HCT116 (cell line): Measurements from ENCODE around the gene ZBTB2. TPM values are rescaled to one million over a fixed set of nuclear protein-coding genes. Genes with fewer than 3 reads are reported as not detected.
A peak's percentile ranks its signal among the peaks of the same experiment; 100 is the strongest.
"Not testable (repeated sequence)": the region's sequence is repeated elsewhere in the genome, so short reads cannot be mapped to it uniquely, and the experiment has no call there.

Source experiments
- ATAC-seq: fragments of 200-7000 bp; cut with Tn5 transposase; 2 replicates; pipeline ENCODE4 v1.9.1; 2020; ENCODE audit warnings: mild to moderate bottlenecking, moderate library complexity
- BruUV-seq: library from RNA; stranded (reverse); fragments of 400-500 nt; replicated peaks from 2 replicates; lab custom pipeline; 2021; lab: Mats Ljungman, UMichigan
- CTCF ChIA-PET: fragments of 300-600 bp; sonication (Branson Sonifier 250); formaldehyde crosslinking; loops from one replicate; lab custom pipeline; 2021; ENCODE audit warnings: antibody characterized with exemption; lab: Charles Lee
- POLR2A ChIA-PET: fragments of 300-600, 350-600 bp; sonication (Branson Sonifier 250); formaldehyde crosslinking; loops from one replicate; lab custom pipeline; 2021; ENCODE audit warnings: antibody characterized with exemption; lab: Charles Lee
- RAD21 ChIA-PET, 2 experiments: fragments of 300-600 bp; sonication (Branson Sonifier 250); formaldehyde crosslinking; loops; one replicate each; lab custom pipeline; 2023; ENCODE audit warnings: low total read pairs in 2 of 2; ENCODE audit not compliant: uncharacterized antibody in 2 of 2, unreplicated experiment in 2 of 2, low non-redundant PET in 1 of 2; lab: Charles Lee
- DNase-seq: peaks from one replicate; pipeline ENCODE4 v3.0.0-alpha.2; 2010; ENCODE audit warnings: low read depth, low spot score
- H2AFZ ChIP-seq: fragments of 200-600 bp; shearing (Covaris generic), sonication (generic); 2 replicates; pipeline ENCODE4 v1.6.1; 2017; ENCODE audit warnings: low read depth, mixed run types, mixed read lengths, antibody characterized with exemption, low read length; ENCODE audit not compliant: poor library complexity, severe bottlenecking
- H3K27ac ChIP-seq: 2 replicates; pipeline ENCODE4 v1.5.1; 2012; ENCODE audit warnings: low read depth, low read length
- H3K27me3 ChIP-seq: fragments of 200-600 bp; sonication (generic); 2 replicates; pipeline ENCODE4 v1.6.1; 2016; ENCODE audit warnings: mixed run types, low read length, mixed read lengths; ENCODE audit not compliant: insufficient read depth
- H3K36me3 ChIP-seq, 2 experiments: fragments of 200-500 bp in 1 of 2; fragments of 200-600 bp in 1 of 2; sonication (Bioruptor generic) in 1 of 2; sonication (generic) in 1 of 2; 2 replicates each; pipeline versions ENCODE4 v1.5.1 to v1.6.1; 2014 to 2016; ENCODE audit warnings: low read length in 2 of 2, inconsistent platforms in 1 of 2, mixed read lengths in 1 of 2, mixed run types in 1 of 2; ENCODE audit not compliant: insufficient read depth in 2 of 2, control insufficient read depth in 1 of 2
- H3K4me1 ChIP-seq, 2 experiments: fragments of 200-600 bp in 1 of 2; sonication (generic) in 1 of 2; 2 replicates each; pipeline versions ENCODE4 v1.5.1 to v1.6.1; 2012 to 2017; ENCODE audit warnings: low read length in 2 of 2, inconsistent platforms in 1 of 2, mild to moderate bottlenecking in 1 of 2, mixed read lengths in 1 of 2, mixed run types in 1 of 2, moderate library complexity in 1 of 2; ENCODE audit not compliant: insufficient read depth in 2 of 2, control insufficient read depth in 1 of 2
- H3K4me2 ChIP-seq: fragments of 200-600 bp; sonication (generic); 2 replicates; pipeline ENCODE4 v1.6.1; 2017; ENCODE audit warnings: mixed run types, low read length, mixed read lengths
- H3K4me3 ChIP-seq, 2 experiments: fragments of 200-600 bp in 1 of 2; sonication (generic) in 1 of 2; replicated peaks in 1 of 2; 2 replicates each; pipeline ENCODE4 v1.5.1; 2011 to 2016; ENCODE audit warnings: low read length in 2 of 2, control low read depth in 1 of 2, low read depth in 1 of 2, mild to moderate bottlenecking in 1 of 2, mixed read lengths in 1 of 2, mixed run types in 1 of 2
- H3K79me2 ChIP-seq: fragments of 200-600 bp; sonication (generic); 2 replicates; pipeline ENCODE4 v1.6.1; 2017; ENCODE audit warnings: mild to moderate bottlenecking, mixed run types, low read length, moderate library complexity, mixed read lengths; ENCODE audit not compliant: insufficient read depth
- H3K9ac ChIP-seq: fragments of 200-600 bp; sonication (generic); 2 replicates; pipeline ENCODE4 v1.6.1; 2016; ENCODE audit warnings: low read length, mixed read lengths
- H3K9me2 ChIP-seq: fragments of 200-600 bp; sonication (generic), shearing (Covaris generic); 2 replicates; pipeline ENCODE4 v1.6.1; 2017; ENCODE audit warnings: mixed run types, mild to moderate bottlenecking, moderate library complexity; ENCODE audit not compliant: insufficient read depth
- H3K9me3 ChIP-seq, 2 experiments: fragments of 200-500 bp in 1 of 2; fragments of 200-600 bp in 1 of 2; sonication (Bioruptor generic) in 1 of 2; sonication (generic) in 1 of 2; 2 replicates each; pipeline ENCODE4 v1.6.1; 2014 to 2017; ENCODE audit warnings: low read length in 2 of 2, mixed read lengths in 2 of 2, inconsistent platforms in 1 of 2, low read depth in 1 of 2, mild to moderate bottlenecking in 1 of 2, mixed run types in 1 of 2, moderate library complexity in 1 of 2; ENCODE audit not compliant: control insufficient read depth in 1 of 2, insufficient read depth in 1 of 2
- H4K20me1 ChIP-seq: fragments of 200-600 bp; sonication (generic), shearing (Covaris generic); 2 replicates; pipeline ENCODE4 v1.6.1; 2017; ENCODE audit warnings: mixed run types, mild to moderate bottlenecking, moderate library complexity; ENCODE audit not compliant: insufficient read depth
- CEBPB ChIP-seq: IDR thresholded peaks from 2 replicates; pipeline ENCODE4 v1.6.1; 2012; ENCODE audit warnings: low read depth
- FOSL1 ChIP-seq: IDR thresholded peaks from 2 replicates; pipeline ENCODE4 v1.6.1; 2012; ENCODE audit warnings: low read depth
- POLR2AphosphoS5 ChIP-seq: IDR thresholded peaks from 2 replicates; pipeline ENCODE4 v1.6.1; 2011; ENCODE audit warnings: mild to moderate bottlenecking, low read depth, low read length, moderate library complexity
- intact Hi-C: fragments of 100-400 bp; cut with micrococcal nuclease; formaldehyde crosslinking; loops from 2 replicates; pipeline ENCODE4 v1.10.0; 2022
- total RNA-seq: library from RNA; stranded (reverse); gene quantifications from one replicate; pipeline ENCODE4 v1.2.1, GENCODE V29; 2021; ENCODE audit not compliant: unreplicated experiment

Gene ZBTB2
- total RNA-seq, 1 experiment from 2014 or later: 12.5 TPM

DNA sequence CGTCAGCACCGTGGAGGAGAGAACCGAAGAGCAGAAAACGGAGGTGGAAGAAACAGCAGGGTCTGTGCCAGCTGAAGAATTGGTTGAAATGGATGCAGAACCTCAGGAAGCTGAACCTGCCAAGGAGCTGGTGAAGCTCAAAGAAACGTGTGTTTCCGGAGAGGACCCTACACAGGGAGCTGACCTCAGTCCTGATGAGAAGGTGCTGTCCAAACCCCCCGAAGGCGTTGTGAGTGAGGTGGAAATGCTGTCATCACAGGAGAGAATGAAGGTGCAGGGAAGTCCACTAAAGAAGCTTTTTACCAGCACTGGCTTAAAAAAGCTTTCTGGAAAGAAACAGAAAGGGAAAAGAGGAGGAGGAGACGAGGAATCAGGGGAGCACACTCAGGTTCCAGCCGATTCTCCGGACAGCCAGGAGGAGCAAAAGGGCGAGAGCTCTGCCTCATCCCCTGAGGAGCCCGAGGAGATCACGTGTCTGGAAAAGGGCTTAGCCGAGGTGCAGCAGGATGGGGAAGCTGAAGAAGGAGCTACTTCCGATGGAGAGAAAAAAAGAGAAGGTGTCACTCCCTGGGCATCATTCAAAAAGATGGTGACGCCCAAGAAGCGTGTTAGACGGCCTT, 41.6 kb downstream of the ZBTB2 start:
- H4K20me1 ChIP-seq: peaks cover 69% of the 10 kb centered on the region
- BruUV-seq: TSS peak; percentile 19

DNA sequence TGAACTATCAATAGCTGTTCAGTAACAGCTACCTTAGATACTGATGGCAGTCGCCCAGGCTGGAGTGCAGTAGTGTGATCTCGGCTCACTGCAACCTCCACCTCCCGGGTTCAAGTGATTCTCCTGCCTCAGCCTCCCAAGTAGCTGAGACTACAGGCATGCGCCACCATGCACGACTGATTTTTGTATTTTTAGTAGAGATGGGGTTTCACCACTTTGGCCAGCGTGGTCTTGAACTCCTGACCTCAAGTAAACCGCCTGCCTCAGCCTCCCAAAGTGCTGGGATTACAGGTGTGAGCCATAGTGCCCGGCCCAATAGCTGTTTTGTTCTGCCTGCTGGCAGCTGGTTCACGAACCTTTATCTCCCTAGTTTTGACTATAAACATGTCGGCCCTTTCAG, 48.6 kb downstream of the ZBTB2 start:
- H3K9me2 ChIP-seq, CTCF ChIA-PET, H3K27ac ChIP-seq, DNase-seq, ATAC-seq, H2AFZ ChIP-seq, H3K4me3 ChIP-seq, intact Hi-C loops, BruUV-seq, H3K9ac ChIP-seq, H3K27me3 ChIP-seq, RAD21 ChIA-PET, H3K9me3 ChIP-seq, H3K4me2 ChIP-seq, POLR2A ChIA-PET: not testable (repeated sequence)
- H3K4me1 ChIP-seq: peaks cover 0 to 17% of the 10 kb centered on the region in 2 experiments; a peak in 2 of 4 replicates
- H3K79me2 ChIP-seq: peaks cover 100% of the 10 kb centered on the region
- peaks cover 0 to 78% of the 10 kb centered on the region in 2 experiments; a peak in 3 of 4 replicates for H3K36me3 ChIP-seq
- peaks cover 76% of the 10 kb centered on the region for H4K20me1 ChIP-seq
- TF ChIP-seq POLR2AphosphoS5: peak; percentile 54; the same call in 1 of the 2 replicates

More for the DNA sequence above, 41.6 kb downstream of the ZBTB2 start:
- TF ChIP-seq FOSL1: no peak
- TF ChIP-seq POLR2AphosphoS5: peak; percentile 2; the same call in 1 of the 2 replicates
- TF ChIP-seq CEBPB: no peak
- H3K4me3 ChIP-seq: no peak overlapping the region
- no peak for ATAC-seq
- peaks cover 99% of the 10 kb centered on the region for H3K79me2 ChIP-seq
- no peak for DNase-seq
- RAD21 ChIA-PET: no interaction called here
- no peak overlapping the region for H3K4me2 ChIP-seq
- H3K27me3 ChIP-seq: no peaks in the 10 kb centered on the region
- no peaks in the 10 kb centered on the region for H3K9me3 ChIP-seq
- no peak overlapping the region for H2AFZ ChIP-seq
- peaks cover 0 to 17% of the 10 kb centered on the region in 2 experiments; a peak in 1 of 4 replicates for H3K4me1 ChIP-seq
- POLR2A ChIA-PET: no interaction called here
- H3K9me2 ChIP-seq: no peaks in the 10 kb centered on the region
- no peak overlapping the region for H3K9ac ChIP-seq
- CTCF ChIA-PET: no interaction called here
- intact Hi-C loops: no loop called here
- H3K36me3 ChIP-seq: peaks cover 32 to 77% of the 10 kb centered on the region in 2 experiments
- H3K27ac ChIP-seq: no peak overlapping the region
